Effector memory CD8-positive, alpha-beta T cell (primary cell): ENCODE results near the gene ENPP3.

Experiments
- ATAC-seq: fragments of 150-1000 bp; cut with Tn5 transposase; replicated peaks from 2 replicates; pipeline ENCODE4 v1.10.0; 2021; ENCODE audit warnings: mild to moderate bottlenecking, moderate library complexity
- DNase-seq, 3 experiments: peaks; one replicate each; pipeline ENCODE4 v3.0.0; 2021
- H3K27ac Mint-ChIP-seq, 2 donors: one replicate each; pipeline ENCODE4 v1.8.0; 2022; ENCODE audit warnings: mild to moderate bottlenecking in 2 of 2, mixed read lengths in 2 of 2, moderate library complexity in 2 of 2
- H3K27me3 Mint-ChIP-seq, 2 donors: one replicate each; pipeline ENCODE4 v1.8.0; 2022; ENCODE audit warnings: mixed read lengths in 2 of 2
- H3K36me3 Mint-ChIP-seq: one replicate; pipeline ENCODE4 v1.8.0; 2022; ENCODE audit warnings: mild to moderate bottlenecking, moderate library complexity, mixed read lengths; ENCODE audit not compliant: insufficient read depth
- H3K4me1 Mint-ChIP-seq, 2 donors: one replicate each; pipeline ENCODE4 v1.8.0; 2022; ENCODE audit warnings: low read depth in 2 of 2, mixed read lengths in 2 of 2
- H3K4me3 Mint-ChIP-seq, 2 donors: one replicate each; pipeline ENCODE4 v1.8.0; 2022; ENCODE audit warnings: mild to moderate bottlenecking in 2 of 2, mixed read lengths in 2 of 2, moderate library complexity in 2 of 2
- H3K9me3 Mint-ChIP-seq, 2 donors: one replicate each; pipeline ENCODE4 v1.8.0; 2022; ENCODE audit warnings: mixed read lengths in 2 of 2
- total RNA-seq, 9 experiments: gene quantifications; one replicate each; lab custom pipeline; 2026; lab: John Stamatoyannopoulos, UW

Gene ENPP3
- total RNA-seq, result 0 to 2.6 (median 0.40) reads per million in 9 experiments

DNA sequence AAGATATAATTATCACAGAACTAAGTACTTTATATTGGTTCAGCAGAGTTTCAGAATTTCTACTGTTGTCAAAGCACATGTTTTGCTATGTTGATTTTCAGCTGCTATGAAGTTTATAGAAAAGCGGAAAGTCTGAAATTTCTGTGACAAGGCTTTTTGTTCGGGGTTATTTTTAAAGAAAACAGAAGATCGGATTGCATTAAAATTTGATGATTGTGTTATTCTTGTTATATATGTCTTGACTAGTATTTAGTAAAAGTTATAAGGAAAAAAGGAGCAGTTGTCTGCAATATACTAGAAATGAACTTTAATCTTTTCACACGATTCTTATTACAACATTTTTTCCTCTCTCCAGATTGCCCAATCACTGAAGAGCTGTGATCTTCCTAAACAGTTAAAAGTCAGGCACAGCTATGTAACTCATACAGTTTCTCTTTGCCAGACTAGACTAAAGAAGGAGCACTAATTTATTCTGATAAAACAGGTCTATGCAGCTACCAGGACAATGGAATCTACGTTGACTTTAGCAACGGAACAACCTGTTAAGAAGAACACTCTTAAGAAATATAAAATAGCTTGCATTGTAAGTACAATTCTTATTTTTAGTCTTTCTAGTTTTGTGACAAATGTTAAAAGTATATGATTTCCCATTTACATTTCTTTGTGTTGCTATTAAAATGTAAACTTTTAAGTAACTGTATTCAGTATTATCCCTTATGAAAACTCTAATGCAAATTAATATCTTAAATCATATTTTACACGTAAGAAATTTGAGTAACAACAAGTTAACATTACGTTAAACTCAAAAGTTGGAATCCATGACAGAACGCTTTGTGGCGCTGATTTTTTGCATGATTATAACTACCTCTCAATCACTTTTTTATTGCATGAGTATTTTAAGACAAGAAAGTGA lies at the start of gene ENPP3:
TSS of gene ENPP3 (plus strand) at position 423 of the 913 bp plus-strand sequence. CDS start at position 506, 83 bp downstream.
- no peaks in the 10 kb centered on the region for H3K36me3 Mint-ChIP-seq
- DNase-seq, result no peak
- no peak for ATAC-seq
- no peaks in the 10 kb centered on the region for H3K9me3 Mint-ChIP-seq
- H3K4me1 Mint-ChIP-seq, result no peaks in the 10 kb centered on the region
- no peaks in the 10 kb centered on the region for H3K27me3 Mint-ChIP-seq
- H3K4me3 Mint-ChIP-seq, result no peak within 1 kb of the TSS
- H3K27ac Mint-ChIP-seq, result no peak within 1 kb of the TSS

- Mint-ChIP-seq H3K27ac (peak overlapping the region in 1 of 2 donors; percentile 32), H3K4me1 (peaks cover 0 to 3% of the 10 kb centered on the region in 2 donors), H3K9me3 (no peaks in the 10 kb centered on the region), H3K27me3 (no peaks in the 10 kb centered on the region), H3K4me3 (no peak overlapping the region), H3K36me3 (peaks cover 81% of the 10 kb centered on the region)
- DNase-seq, result no peak
- no peak for ATAC-seq
Measured at GRCh38 chr6:131587909-131588308, 49.2 kb upstream of the ENPP3 start.

DNA sequence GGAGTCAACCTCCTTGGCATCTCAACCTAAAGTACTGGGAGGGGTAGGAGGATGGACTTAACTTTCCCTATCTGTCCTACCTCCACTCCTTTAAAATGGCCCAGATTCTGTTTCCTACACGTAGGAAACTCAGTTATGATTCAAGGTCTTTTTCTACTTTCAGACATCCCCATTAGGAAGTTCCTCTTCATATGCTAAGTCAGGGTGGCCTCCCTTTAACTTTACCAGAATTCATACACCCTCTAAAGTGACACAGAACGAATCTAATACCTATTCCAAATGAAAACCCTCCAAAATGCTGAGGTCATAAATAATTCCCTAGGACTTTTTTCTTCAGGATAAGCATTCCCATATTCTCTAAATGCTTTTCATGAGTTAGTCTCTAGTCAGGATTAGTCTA lies 48.5 kb upstream of the ENPP3 start:
- peak overlapping the region in 1 of 2 donors; percentile 27 for H3K27ac Mint-ChIP-seq
- DNase-seq (no peak), ATAC-seq (no peak)
- no peaks in the 10 kb centered on the region for H3K9me3 Mint-ChIP-seq
- H3K36me3 Mint-ChIP-seq, result peaks cover 86% of the 10 kb centered on the region
- no peaks in the 10 kb centered on the region for H3K27me3 Mint-ChIP-seq
- H3K4me1 Mint-ChIP-seq, result peaks cover 0 to 3% of the 10 kb centered on the region in 2 donors
- no peak overlapping the region for H3K4me3 Mint-ChIP-seq

GRCh38 chr6:131592935-131593334 lies 44.2 kb upstream of the ENPP3 start:
- no peaks in the 10 kb centered on the region for H3K27me3 Mint-ChIP-seq
- no peaks in the 10 kb centered on the region for H3K9me3 Mint-ChIP-seq
- ATAC-seq (no peak), DNase-seq (no peak)
- peaks cover 0 to 8% of the 10 kb centered on the region in 2 donors for H3K4me1 Mint-ChIP-seq
- no peak overlapping the region for H3K4me3 Mint-ChIP-seq
- H3K27ac Mint-ChIP-seq, result no peak overlapping the region
- peaks cover 95% of the 10 kb centered on the region for H3K36me3 Mint-ChIP-seq

DNA sequence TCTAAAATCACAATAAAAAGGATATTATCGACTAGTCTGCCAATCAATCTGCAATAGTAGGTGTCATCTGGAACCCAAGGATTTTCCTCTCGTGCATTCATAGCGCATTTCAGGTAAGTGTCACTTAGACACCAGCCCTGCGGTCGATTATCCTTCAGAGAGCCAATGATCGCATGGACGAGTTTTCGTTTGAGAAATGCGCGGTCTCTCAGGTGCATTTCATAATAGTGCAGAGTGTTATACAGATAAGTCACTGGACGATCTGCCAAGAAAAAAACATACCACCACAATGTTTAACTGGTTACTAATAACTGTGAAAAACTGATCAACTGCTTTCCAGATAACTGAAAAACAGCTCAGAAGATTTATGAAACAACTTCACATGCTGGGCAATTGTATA lies 43.0 kb upstream of the ENPP3 start:
- Mint-ChIP-seq H3K27ac (no peak overlapping the region), H3K4me1 (peaks cover 0 to 8% of the 10 kb centered on the region in 2 donors), H3K4me3 (no peak overlapping the region), H3K9me3 (no peaks in the 10 kb centered on the region), H3K27me3 (no peaks in the 10 kb centered on the region), H3K36me3 (peaks cover 96% of the 10 kb centered on the region)
- no peak for DNase-seq
- no peak for ATAC-seq

GRCh38 chr6:131597446-131597845 lies 39.7 kb upstream of the ENPP3 start:
- H3K27me3 Mint-ChIP-seq, result no peaks in the 10 kb centered on the region
- ATAC-seq (no peak), DNase-seq (no peak)
- peaks cover 0 to 5% of the 10 kb centered on the region in 2 donors for H3K4me1 Mint-ChIP-seq
- no peak overlapping the region for H3K4me3 Mint-ChIP-seq
- H3K27ac Mint-ChIP-seq, result no peak overlapping the region
- H3K9me3 Mint-ChIP-seq, result no peaks in the 10 kb centered on the region
- H3K36me3 Mint-ChIP-seq, result peaks cover 89% of the 10 kb centered on the region

DNA sequence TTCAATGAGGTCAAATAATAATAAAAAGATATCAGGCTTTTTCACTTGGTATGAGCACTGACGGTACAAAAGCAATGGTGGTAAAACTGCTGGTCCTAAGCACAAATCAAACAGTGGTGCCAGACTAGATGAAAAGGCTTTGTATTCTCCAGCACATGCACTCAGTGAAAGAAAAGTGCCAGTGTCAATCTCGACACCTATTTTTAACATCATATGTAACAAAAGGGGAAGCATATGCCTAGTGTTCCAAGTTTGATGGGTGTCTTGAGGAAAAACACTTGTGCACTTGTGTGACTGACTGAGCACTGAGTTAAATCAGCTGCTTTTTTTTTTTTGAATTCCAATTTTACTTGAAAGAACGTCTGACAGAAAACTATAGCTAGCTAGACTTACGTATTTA lies 36.4 kb upstream of the ENPP3 start:
- Mint-ChIP-seq H3K27me3 (no peaks in the 10 kb centered on the region), H3K27ac (peak overlapping the region in 1 of 2 donors; percentile 16), H3K4me1 (peaks cover 2 to 3% of the 10 kb centered on the region in 2 donors), H3K4me3 (no peak overlapping the region), H3K9me3 (no peaks in the 10 kb centered on the region), H3K36me3 (peaks cover 88% of the 10 kb centered on the region)
- DNase-seq, result no peak
- no peak for ATAC-seq

DNA sequence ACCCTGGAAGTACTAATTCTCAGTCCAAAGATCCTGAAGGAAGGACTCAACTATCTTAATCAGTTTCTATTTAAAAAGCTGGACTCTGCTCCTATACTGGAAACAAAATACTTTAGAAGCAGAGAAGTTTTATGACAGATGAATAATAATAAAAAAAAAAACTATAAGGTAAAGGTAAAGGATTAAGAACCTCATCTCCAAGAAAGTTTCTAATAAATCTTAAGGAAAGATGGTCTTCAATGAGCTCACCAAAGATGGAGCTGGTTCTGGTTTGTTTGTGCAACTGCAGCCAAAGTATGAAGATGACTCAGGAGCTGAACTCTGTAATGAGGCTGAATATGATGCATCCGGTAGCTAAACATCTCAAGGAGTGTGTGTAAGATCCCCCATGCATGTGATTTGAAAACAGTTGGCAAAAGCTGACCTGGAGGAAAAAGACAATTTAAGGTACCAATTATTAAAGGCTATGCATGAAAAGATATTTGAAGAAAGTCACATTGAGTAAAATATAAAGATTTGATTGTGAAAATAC lies 34.3 kb upstream of the ENPP3 start:
- Mint-ChIP-seq H3K4me3 (no peak overlapping the region), H3K4me1 (peaks cover 2 to 7% of the 10 kb centered on the region in 2 donors), H3K27me3 (no peaks in the 10 kb centered on the region), H3K27ac (no peak overlapping the region), H3K9me3 (no peaks in the 10 kb centered on the region), H3K36me3 (peaks cover 83% of the 10 kb centered on the region)
- DNase-seq, result no peak
- ATAC-seq, result no peak

DNA sequence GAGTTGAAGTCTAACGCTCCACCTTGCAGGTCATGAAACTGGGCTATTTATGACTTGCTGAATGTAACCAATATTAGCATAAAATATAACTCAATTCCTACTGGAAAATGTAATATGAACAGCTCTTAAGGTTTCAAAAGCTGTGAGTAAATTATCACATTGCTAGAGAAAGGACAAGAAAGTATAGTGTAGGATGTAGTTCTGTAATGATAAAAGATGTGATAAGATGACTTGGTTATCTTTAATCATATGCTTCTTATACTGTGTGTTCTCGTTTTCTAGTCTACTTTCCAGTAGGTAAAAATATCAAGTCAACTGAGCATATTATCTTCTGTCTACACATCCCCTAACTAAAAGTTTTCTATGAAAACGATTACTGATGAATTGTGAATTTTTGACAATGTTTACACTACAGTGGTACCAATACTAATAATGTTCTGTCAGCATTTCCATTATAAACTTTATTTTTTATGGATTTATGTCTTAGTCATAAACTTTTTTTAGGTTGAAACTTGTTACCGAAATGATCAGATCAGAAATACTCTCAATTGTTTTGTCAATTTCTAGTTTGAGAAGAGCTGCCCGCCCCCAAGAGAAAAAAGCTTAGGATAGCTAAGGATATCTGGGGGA lies 23.7 kb upstream of the ENPP3 start:
- Mint-ChIP-seq H3K27me3 (no peaks in the 10 kb centered on the region), H3K36me3 (peaks cover 81% of the 10 kb centered on the region), H3K9me3 (no peaks in the 10 kb centered on the region), H3K4me3 (no peak overlapping the region), H3K27ac (no peak overlapping the region), H3K4me1 (peaks cover 4 to 7% of the 10 kb centered on the region in 2 donors)
- no peak for DNase-seq
- no peak for ATAC-seq

GRCh38 chr6:131615275-131615674 lies 21.8 kb upstream of the ENPP3 start:
- H3K4me3 Mint-ChIP-seq, result no peak overlapping the region
- ATAC-seq, result no peak
- peaks cover 4 to 7% of the 10 kb centered on the region in 2 donors for H3K4me1 Mint-ChIP-seq
- no peak overlapping the region for H3K27ac Mint-ChIP-seq
- peaks cover 88% of the 10 kb centered on the region for H3K36me3 Mint-ChIP-seq
- H3K27me3 Mint-ChIP-seq, result no peaks in the 10 kb centered on the region
- no peak for DNase-seq
- no peaks in the 10 kb centered on the region for H3K9me3 Mint-ChIP-seq

- DNase-seq, result peak; percentile 96 to 99 (median 97)
- Mint-ChIP-seq H3K27ac (peak within 1 kb of the TSS; percentile 92 to 96), H3K9me3 (no peaks in the 10 kb centered on the region), H3K36me3 (peaks cover 33% of the 10 kb centered on the region), H3K4me3 (peak within 1 kb of the TSS; percentile 97 to 99), H3K4me1 (peaks cover 8 to 23% of the 10 kb centered on the region in 2 donors), H3K27me3 (no peaks in the 10 kb centered on the region)
- ATAC-seq, result peak; percentile 92
Measured at GRCh38 chr6:131627724-131628682, 9.1 kb upstream of the ENPP3 start, which contains the start of gene MED23. TSS of gene MED23 (minus strand) at chr6:131628242. CDS start at chr6:131628049, 193 bp downstream.

- DNase-seq (no peak), ATAC-seq (no peak)
- peaks cover 25% of the 10 kb centered on the region for H3K36me3 Mint-ChIP-seq
- H3K27me3 Mint-ChIP-seq, result no peaks in the 10 kb centered on the region
- no peaks in the 10 kb centered on the region for H3K9me3 Mint-ChIP-seq
- peak overlapping the region; percentile 52 to 96 for H3K27ac Mint-ChIP-seq
- H3K4me1 Mint-ChIP-seq, result peaks cover 8 to 23% of the 10 kb centered on the region in 2 donors
- H3K4me3 Mint-ChIP-seq, result peak overlapping the region; percentile 97 to 99
Measured at GRCh38 chr6:131628726-131629125, 8.4 kb upstream of the ENPP3 start.
